Measurements from ENCODE around the gene PPP2R2D.

PPP2R2D gene

DNA sequence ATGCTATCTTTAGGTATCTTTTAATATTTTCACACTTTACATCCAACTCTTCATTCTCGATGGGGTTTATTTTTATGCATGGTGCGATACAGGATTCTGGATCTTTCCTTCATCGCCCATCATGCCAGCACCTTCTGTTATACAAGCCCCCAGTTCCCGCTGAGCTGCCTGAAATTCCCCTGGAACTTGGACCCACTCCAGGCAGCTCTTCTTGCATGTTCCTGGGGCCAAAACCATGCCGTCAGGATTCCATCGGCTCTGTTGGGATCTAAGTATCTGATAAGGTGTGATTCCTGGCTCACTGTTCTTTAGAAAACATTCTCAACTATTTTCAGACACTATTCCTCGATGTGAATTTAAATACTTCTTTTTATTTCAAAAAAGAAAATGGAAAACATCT, 40.5 kb upstream of the PPP2R2D start:
- H3K27me3 ChIP-seq (ENCODE audit: control insufficient read depth, insufficient read depth, low read length), result no peaks in the 10 kb centered on the region

DNA sequence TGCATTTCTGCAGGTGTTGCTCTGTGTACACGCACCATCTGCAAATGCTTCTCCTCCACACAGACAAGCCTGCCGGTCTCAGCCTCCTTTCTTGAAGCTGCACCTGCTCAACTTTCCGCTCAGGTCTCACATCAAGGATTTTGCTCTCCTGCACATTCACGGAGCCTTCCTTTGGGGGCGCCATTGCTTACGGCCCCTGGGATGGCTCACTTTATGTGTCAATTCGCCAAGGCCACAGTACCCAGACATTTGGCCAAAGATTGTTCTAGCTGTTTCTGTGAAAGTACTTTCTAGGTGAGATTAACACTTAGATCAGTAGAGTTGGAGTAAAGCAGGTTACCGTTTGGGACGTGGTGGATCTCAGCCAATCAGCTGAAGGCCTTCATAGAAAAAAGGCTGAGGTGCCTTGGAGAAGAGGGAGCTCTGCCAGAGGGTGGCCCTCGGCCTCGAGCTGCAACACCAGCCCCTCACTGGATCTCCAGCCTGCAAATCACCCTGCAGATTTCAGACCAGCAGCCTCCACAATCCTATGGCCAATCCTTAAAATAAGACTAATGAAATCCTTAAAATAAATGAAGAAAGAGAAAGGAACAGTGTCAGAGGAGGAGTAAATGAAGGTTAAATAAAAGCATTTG, 39.9 kb upstream of the PPP2R2D start:
- no peak overlapping the region for H3K4me2 ChIP-seq (ENCODE audit: low read length)
- no peak overlapping the region for H3K4me3 ChIP-seq (ENCODE audit: low read depth, low read length)
- no peaks in the 10 kb centered on the region for H3K79me2 ChIP-seq
- no peaks in the 10 kb centered on the region for H3K9me3 ChIP-seq (ENCODE audit: control insufficient read depth, low read length)
- no peak overlapping the region for H2AFZ ChIP-seq
- no peaks in the 10 kb centered on the region for H3K4me1 ChIP-seq
- H3K36me3 ChIP-seq (ENCODE audit: control insufficient read depth, insufficient read depth, low read length), result no peaks in the 10 kb centered on the region
- H3K27ac ChIP-seq, result no peak overlapping the region
- TF ChIP-seq, protein P1, sequence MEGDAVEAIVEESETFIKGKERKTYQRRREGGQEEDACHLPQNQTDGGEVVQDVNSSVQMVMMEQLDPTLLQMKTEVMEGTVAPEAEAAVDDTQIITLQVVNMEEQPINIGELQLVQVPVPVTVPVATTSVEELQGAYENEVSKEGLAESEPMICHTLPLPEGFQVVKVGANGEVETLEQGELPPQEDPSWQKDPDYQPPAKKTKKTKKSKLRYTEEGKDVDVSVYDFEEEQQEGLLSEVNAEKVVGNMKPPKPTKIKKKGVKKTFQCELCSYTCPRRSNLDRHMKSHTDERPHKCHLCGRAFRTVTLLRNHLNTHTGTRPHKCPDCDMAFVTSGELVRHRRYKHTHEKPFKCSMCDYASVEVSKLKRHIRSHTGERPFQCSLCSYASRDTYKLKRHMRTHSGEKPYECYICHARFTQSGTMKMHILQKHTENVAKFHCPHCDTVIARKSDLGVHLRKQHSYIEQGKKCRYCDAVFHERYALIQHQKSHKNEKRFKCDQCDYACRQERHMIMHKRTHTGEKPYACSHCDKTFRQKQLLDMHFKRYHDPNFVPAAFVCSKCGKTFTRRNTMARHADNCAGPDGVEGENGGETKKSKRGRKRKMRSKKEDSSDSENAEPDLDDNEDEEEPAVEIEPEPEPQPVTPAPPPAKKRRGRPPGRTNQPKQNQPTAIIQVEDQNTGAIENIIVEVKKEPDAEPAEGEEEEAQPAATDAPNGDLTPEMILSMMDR (IDR thresholded peaks at IDR 0.05), result no peak
- no peak overlapping the region for H3K9ac ChIP-seq
- H3K27me3 ChIP-seq (ENCODE audit: control insufficient read depth, insufficient read depth, low read length), result no peaks in the 10 kb centered on the region

More for the DNA sequence above, 40.5 kb upstream of the PPP2R2D start:
- H3K9ac ChIP-seq, result no peak overlapping the region
- TF ChIP-seq, protein P1 (IDR thresholded peaks at IDR 0.05), result no peak
- H3K36me3 ChIP-seq (ENCODE audit: control insufficient read depth, insufficient read depth, low read length), result no peaks in the 10 kb centered on the region
- no peak overlapping the region for H2AFZ ChIP-seq
- no peak overlapping the region for H3K4me3 ChIP-seq (ENCODE audit: low read depth, low read length)
- H3K79me2 ChIP-seq, result no peaks in the 10 kb centered on the region
- H3K27ac ChIP-seq, result no peak overlapping the region
- peaks cover 6% of the 10 kb centered on the region for H3K4me1 ChIP-seq
- no peaks in the 10 kb centered on the region for H3K9me3 ChIP-seq (ENCODE audit: control insufficient read depth, low read length)
- H3K4me2 ChIP-seq (ENCODE audit: low read length), result no peak overlapping the region

DNA sequence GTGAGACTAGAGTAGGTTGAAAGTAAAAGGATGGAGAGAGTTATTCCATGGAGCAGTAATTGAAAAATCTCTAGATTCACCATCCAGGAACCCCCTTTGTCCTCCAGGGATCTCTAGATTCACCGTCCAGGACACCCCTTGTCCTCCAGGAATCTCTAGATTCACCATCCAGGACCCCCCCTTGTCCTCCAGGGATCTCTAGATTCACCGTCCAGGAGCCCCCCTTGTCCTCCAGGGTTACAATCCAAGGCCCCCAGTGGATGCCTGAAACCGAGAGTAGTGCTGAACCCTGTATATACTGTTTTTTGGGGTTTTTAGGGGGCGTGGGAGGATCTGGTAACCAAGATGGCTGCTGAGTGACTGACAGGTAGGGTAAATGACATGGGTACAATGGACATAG, 38.3 kb upstream of the PPP2R2D start:
- H2AFZ ChIP-seq, result no peak overlapping the region
- H3K4me2 ChIP-seq (ENCODE audit: low read length), result no peak overlapping the region
- no peaks in the 10 kb centered on the region for H3K27me3 ChIP-seq (ENCODE audit: control insufficient read depth, insufficient read depth, low read length)
- H3K4me1 ChIP-seq, result no peaks in the 10 kb centered on the region
- TF ChIP-seq, protein P1 (IDR thresholded peaks at IDR 0.05), result no peak
- no peak overlapping the region for H3K27ac ChIP-seq
- no peak overlapping the region for H3K9ac ChIP-seq
- H3K9me3 ChIP-seq (ENCODE audit: control insufficient read depth, low read length), result no peaks in the 10 kb centered on the region
- H3K79me2 ChIP-seq, result no peaks in the 10 kb centered on the region
- no peak overlapping the region for H3K4me3 ChIP-seq (ENCODE audit: low read depth, low read length)
- H3K36me3 ChIP-seq (ENCODE audit: control insufficient read depth, insufficient read depth, low read length), result no peaks in the 10 kb centered on the region

DNA sequence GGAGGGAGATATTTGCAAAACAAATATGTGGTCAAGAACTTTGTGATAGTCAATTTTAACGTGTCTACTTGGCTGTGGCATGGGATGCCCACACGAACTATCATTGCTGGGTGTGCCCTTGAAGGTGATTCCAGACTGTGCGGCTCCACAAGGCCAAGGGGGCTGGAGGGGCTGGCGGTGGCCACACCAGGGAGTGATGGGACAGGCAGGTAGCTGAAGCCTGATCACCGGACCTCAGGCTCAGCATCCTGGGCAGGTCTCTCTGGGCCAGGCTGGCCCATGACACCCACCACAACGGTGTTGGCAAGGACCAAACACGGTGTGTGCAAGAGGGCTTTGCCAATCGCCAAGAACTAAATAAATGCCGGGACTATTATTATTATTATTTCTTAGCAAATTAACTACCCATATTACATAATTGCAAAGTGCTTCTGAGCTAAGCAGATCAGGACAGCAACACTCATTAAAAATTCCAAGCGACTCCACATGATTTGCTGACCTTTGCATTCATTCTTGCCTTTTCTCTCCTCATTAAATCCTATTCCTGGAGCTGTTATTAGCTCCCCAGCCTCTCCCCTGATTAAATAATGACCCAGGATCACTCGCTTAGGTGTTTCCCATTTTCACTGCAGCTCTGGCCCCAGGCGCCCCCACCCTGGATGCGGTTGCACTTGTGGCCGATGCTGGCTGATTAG, 35.4 kb upstream of the PPP2R2D start:
- Histone ChIP-seq H3K4me1 (no peaks in the 10 kb centered on the region), H3K27ac (no peak overlapping the region), H3K36me3 (ENCODE audit: control insufficient read depth, insufficient read depth, low read length) (no peaks in the 10 kb centered on the region), H3K4me2 (ENCODE audit: low read length) (no peak overlapping the region), H2AFZ (no peak overlapping the region), H3K9ac (no peak overlapping the region), H3K27me3 (ENCODE audit: control insufficient read depth, insufficient read depth, low read length) (no peaks in the 10 kb centered on the region), H3K79me2 (no peaks in the 10 kb centered on the region), H3K9me3 (ENCODE audit: control insufficient read depth, low read length) (no peaks in the 10 kb centered on the region), H3K4me3 (ENCODE audit: low read depth, low read length) (no peak overlapping the region)
- TF ChIP-seq, protein P1 (IDR thresholded peaks at IDR 0.05), result no peak

DNA sequence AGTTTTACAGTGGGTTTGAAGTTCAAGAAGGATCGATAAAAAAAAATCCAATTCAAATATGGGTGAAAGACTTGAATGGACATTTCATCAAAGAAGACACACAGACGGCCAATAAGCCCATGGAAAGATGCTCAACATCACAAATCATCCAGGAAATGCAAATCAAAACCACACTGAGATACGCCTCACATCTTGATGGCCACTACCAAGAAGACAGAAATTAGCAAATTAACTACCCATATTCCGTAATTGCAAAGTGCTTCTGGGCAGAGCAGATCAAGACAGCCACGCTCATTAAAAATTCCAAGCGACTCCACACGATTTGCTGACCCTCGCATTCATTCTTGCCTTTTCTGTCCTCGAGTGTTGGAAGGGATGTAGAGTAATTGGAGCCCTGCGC, 34.1 kb upstream of the PPP2R2D start:
- no peaks in the 10 kb centered on the region for H3K9me3 ChIP-seq (ENCODE audit: control insufficient read depth, low read length)
- no peaks in the 10 kb centered on the region for H3K36me3 ChIP-seq (ENCODE audit: control insufficient read depth, insufficient read depth, low read length)
- H3K79me2 ChIP-seq, result no peaks in the 10 kb centered on the region
- H3K4me3 ChIP-seq (ENCODE audit: low read depth, low read length), result no peak overlapping the region
- H3K4me1 ChIP-seq, result no peaks in the 10 kb centered on the region
- no peak overlapping the region for H3K9ac ChIP-seq
- no peaks in the 10 kb centered on the region for H3K27me3 ChIP-seq (ENCODE audit: control insufficient read depth, insufficient read depth, low read length)
- no peak overlapping the region for H3K4me2 ChIP-seq (ENCODE audit: low read length)
- H2AFZ ChIP-seq, result no peak overlapping the region
- no peak overlapping the region for H3K27ac ChIP-seq
- TF ChIP-seq, protein P1 (IDR thresholded peaks at IDR 0.05), result no peak

Measured in parathyroid adenoma (tissue), 2 donors.